Stimulated activated CD4-positive, alpha-beta T cell treated with anti-CD3 and anti-CD28 coated beads, Interleukin-15, amount 100 ng/mL, for 24 hours (primary cell): ENCODE data around the gene TNS3.

ENCODE experiments used
- DNase-seq: peaks from one replicate; pipeline ENCODE4 v3.0.0-alpha.2; 2020

TNS3 gene

DNA sequence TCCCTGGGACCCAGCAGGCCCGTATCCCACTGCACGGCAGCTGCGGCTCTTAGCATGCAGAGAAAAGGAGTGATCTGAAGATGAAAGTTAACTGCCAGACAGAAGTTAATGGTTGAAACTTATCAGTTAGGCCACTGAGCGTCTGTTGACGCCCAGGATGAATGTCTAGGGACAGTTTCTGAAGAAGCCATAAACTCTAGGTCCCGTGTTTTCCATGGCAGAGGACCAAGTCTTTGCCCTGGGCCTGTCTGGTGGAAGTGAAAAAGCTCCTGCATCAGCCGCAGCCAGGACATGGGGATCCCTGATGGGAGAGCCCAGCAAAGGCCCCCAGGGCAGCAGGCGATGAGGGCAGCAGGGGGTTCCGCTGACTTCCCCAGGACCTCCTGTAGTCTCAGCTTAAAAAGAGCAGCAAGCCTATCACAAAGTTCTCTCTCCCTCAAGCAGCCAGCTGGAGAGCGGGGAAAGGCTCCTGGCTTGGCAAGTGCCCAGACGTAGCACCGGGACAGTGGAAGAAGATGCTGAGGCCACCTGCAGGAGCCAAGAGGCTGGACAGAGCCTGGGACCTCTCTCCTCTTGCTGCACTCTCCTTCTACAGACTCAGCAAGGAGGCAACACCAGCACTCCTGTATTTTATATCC is 79.6 kb downstream of the TNS3 start:
- no peak for DNase-seq

DNA sequence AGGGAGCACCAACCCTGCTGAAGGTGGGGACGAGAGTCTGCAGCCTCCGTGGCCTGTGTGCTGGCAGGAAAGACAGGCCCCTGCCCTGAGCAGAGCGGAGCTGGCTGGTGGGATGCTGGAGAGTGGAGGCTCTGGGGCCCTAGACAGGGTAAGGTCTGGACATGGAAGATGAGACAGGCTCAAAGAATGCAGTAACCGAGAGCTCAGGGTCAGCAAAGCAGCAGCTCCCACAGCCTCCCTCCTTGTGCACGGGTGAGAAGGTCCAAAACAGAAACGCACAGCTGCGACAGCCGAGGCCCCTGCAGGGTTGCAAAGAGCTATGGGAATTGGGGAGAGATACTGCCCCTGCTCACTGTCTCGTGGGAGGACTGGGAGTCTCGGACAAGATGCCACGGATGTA is 80.5 kb downstream of the TNS3 start:
- no peak for DNase-seq

DNA sequence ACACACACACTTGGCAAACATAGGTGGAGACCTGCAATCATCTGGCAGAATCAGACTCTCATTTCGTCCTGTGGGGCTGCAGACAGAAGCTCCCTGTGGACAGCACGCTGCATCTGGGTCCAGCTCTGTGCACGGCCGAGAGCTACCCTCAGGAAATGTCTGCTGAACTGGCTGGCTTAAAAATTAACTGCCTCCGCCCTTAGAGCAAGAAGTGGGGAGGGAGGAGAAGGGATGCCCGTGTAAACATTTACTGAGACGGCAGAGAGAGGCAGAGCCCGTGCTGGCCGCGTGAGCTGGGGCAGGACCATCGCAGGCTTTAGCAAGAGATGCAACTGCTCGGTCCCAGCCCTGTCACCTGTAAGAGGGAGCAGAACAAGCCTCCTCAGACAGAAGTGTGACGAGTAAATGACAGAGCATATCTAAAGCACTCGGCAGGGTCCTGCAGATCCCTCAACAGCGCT is 81.8 kb downstream of the TNS3 start:
- no peak for DNase-seq

DNA sequence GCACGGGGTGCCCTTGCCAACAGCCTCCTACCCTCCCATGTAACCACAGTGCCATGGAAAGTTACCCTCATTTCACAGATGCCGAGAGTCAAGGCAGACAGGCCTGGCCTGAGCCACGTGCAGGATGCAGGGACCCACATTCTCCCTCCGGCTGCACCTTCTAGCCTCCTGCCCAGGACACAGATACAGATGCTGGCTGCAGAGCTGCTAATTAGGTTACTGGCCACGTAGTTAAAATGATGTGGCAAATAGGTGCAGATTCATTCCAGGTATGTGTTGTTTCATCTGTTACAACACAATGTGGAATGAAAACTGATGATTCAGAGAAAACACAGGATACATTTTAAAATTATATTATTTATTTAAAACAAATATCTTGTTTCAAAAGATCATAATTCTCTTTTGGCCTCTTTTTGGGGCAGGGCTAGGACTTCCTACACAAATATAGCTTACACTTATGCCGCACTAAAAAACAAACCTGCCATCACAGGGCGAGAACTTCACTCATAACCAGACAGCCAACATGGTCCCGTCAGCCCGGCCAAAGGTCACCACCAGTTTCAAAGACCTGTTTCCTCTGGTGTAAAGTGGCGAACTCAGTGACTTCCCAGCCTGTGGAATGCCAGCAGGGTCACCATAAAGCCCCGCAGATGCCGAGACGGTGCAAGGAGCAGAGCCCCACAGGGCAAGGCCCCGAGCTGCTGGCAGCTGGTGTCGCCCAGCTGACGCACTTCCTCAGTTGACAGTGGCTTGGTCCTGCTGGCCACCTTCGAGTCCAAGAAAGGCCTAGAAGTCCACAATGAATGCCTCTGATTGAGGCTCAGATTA is 83.5 kb downstream of the TNS3 start:
- no peak for DNase-seq

DNA sequence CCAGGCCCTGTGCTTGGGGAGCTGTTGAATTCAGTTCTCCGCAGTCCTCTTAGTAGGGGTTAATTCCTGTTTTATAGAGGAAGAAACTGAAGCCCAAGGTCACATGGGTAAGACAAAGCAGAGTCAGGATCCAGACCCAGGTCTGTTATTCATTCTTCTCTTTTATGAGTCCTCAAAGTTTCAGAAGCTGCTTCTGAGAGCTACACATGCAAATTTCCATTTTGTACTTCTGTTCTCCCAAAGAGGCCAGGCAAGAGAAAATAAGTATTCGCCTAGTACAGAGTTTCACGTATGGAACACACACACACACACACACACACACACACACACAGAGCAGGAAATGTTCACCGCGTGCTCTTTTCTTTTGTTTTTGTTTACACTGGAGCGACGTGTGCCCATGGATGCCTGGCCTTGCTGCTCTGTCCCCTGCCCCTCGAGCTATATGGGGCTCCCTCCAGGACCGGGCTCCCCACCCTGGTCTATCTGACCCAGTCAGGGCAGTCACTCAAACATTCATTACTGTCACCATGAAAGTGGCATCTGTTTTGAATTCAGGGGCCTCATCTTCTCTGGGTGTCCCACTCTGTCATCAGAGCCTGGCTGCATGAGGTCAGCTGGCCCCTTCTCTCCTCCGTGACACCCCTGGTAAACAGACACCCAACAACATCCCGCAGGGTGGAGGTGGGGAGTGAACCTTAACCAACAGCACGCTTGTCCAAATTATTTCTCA is 84.4 kb downstream of the TNS3 start:
- DNase-seq = no peak

DNA sequence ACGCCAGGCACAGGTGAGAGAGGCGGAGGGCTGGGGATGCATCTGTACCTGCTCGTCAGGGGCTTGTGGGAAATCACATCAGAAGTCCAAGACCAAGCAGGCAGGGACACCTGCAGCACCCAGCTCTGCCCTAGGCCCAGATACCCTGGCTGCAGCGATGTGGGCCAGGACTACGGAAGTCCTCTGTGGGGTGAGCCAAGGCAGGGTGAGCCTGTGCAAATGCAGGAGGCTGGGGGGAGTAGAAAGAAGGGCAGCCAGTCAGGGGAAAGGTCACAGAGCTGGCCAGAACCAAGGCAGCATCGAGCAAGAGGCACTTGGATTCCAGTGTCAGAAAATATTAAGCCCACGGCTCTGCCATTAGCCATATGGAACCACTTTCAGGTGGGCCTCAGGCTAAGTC is 85.2 kb downstream of the TNS3 start:
- DNase-seq = no peak

DNA sequence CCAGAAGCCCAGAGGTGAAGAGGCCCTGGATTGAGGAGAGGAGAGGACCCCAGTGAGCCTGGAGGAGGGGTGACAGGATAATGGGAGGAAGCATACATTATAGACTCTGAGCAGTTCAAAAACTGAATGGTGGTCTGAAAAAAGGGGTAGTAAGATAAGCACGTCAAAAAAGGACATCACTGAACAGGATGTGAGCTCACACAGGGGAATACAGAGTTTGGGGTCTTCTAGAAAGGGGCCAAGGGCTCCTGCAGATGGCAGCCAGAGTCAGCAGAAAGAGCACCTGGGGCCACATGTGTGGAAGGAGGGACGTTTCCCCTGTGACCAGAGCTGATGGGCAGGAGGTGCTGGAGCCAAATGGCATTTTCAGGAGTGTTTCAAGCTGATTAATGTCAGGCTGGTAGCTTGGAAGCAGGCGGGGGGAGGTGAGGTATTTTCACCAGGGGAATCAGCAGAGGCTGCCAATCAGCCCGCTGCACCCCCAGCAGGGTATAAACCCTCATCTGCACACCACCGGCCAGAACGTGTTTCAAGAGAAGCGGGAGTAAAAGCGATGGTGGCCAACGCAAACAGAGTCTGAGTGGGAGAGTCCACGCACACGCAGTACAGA is 85.8 kb downstream of the TNS3 start:
- no peak for DNase-seq

DNA sequence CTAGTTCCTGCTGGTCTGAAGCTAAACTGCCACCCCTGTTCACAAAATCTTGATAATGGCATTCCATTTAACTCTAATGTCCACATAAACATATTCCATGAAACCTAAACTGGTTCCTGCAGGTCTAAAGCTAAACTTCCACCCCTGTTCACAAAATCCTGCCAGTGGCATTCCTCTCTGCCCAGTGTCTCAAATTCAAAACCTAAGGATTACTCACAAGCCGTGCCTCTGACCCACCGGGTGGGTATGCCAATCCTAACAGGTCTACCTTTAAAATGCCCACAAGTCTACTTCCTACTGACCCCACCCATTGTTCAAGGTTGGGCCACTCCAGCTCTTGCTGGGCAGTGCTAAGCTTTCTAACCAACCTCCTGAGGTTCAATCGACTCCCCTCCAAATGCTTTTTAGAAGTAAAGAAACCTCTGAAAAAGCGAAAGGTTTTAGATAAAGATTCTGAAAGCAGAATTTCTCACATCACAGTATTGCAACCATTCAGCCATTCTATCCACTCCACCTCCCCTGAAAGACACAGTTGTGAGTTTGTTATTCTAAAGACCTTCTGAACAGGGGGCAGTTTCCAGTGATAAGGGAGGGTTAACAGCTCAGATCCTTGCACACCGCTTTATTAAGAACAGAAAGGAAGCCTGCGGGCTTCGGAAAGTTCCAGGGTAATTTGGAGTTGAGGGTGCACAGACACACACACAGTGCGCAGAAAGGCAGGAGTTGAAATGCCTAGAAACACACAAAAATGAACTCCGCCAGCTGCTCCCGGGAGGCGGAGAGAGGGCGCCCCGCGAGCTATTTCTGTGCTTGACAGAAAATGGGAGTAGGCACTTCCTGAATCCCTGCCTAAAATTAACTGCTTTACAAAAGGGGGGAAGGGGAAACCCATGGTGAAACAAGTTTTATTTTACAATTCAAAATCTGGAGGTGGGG is 87.7 kb downstream of the TNS3 start:
- DNase-seq = no peak

DNA sequence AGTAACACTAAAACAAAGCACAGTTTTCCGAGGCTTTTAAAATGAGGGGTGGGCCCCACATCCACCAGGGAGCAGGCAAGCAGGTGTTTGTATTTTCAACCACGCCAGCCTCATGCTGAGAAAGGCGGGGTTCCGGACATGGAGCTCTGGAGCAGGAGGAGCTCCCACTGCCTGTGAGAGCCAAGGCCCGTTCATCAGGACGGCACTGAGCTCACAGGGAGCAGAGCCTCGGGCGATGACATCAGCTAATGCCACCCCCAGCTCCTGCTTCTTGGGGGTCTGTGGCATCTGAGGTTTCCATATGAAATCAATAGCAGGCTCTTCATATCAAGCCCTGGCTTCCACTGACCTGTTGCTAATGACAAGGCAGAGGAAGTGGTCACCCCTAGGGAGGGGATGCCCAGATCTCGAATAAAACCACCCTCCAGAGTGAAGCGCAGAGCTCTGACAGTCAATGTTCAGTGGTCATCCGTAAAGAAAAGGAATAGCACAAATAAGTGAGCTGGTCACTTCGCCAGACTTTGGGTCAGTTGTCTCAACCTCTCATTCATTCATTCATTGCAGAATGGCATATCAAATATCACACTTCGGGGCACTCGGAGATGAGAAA is 89.1 kb downstream of the TNS3 start:
- no peak for DNase-seq

DNA sequence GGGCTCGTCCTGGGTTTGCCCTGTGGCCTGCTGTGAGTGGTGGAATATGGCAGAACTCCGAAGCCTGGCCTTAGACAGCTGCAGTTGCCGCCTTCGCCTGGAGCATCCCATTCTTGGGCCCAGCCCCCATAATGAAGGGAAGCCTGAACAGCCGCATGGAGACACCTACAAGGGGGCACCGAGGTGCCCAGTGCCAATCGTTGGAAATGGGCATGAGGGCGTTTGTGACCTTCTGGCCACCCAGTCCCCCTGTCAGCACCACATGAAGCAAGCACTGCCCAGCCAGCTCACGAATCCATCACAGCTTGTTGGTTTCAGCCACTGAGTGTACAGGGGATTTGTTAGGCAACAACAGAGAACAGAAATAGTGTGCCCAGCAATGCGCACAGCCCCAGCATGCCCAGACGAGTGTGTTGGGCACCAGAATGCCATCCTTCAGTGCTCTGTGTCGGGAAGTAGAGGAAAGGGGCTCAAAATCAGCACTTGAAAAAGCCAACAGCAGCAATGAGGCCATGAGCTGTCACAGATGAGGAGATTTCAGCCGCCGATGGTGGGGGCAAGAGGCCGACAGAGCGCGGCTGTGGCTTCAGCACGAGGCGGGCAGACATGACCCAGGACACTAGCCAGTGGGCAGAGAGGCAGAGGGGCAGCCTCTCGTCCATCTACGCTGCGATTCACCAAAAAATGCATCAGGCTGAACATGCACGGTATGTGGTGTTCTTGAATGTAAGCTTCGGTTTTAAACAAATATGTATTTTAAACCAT is 91.2 kb downstream of the TNS3 start:
- DNase-seq = no peak

DNA sequence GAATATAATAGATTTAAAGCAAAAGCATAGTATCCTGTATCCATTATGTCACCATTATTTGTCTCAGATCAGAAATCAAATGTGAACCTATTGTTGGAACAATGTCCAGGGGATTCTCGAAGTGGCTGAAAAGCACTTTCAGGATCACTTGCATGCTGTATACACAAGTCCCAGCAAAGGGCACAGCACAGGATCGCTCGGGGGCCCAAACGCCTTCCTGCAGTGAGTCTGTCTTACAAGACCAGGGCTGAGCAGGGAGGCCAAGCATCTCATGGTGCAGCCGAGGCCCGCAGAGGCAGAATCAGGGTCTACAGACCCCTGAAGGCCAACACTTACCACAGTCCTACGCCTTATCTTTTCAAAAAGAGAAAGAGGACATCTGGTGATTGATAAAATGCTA is 92.3 kb downstream of the TNS3 start:
- no peak for DNase-seq

DNA sequence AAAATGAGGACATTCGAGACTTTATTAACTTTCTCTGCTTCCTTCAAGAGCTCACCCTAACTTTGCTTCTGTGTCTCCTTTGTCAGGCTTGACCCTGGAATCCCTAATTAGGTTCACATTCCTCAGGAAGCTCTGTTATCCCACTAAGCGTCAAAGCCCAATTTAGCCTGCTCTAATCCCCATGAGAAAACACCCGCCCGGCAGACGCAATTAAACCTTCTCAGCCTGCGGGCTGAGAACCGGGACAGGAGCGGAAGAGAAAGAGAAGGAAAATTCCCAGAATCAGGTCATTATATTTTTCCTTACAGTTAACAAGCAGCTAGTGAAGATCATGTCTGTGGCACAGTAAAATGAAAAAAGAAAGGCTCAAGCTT is 93.0 kb downstream of the TNS3 start:
- DNase-seq = no peak

DNA sequence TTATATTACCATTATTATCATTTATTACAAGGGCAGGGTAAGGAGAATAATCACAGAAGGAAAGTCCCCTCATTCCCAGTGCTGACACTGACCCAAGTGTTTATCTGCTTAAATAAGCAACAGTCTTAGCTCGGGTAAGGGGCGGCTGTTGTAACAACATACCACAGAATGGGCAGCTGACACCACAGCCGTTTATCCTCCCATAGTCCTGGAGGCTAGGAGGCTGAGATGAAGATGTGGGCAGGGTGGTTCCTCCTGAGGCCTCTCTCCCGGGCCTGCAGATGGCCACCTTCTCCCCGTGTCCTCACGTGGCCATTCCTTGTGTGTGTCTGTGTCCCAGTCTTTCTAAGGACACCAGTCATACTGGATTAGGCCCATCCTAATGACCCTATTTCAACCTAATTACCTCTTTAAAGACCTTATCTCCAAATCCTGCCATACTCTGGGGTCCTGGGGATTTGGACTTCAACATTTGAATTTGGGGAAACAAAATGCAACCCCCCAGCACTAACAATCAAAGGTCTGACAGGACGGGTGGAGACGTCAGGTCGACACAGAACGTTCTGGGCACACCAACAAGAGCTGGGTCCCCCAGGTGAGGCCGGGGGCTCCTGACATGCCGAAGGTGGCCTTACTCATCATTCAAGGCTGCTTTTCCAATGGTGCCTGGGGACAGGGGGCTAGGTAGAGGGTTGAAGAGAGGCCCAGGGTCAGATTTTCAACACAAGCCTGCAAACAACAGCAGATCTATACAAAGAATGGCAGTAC is 93.5 kb downstream of the TNS3 start:
- no peak for DNase-seq

DNA sequence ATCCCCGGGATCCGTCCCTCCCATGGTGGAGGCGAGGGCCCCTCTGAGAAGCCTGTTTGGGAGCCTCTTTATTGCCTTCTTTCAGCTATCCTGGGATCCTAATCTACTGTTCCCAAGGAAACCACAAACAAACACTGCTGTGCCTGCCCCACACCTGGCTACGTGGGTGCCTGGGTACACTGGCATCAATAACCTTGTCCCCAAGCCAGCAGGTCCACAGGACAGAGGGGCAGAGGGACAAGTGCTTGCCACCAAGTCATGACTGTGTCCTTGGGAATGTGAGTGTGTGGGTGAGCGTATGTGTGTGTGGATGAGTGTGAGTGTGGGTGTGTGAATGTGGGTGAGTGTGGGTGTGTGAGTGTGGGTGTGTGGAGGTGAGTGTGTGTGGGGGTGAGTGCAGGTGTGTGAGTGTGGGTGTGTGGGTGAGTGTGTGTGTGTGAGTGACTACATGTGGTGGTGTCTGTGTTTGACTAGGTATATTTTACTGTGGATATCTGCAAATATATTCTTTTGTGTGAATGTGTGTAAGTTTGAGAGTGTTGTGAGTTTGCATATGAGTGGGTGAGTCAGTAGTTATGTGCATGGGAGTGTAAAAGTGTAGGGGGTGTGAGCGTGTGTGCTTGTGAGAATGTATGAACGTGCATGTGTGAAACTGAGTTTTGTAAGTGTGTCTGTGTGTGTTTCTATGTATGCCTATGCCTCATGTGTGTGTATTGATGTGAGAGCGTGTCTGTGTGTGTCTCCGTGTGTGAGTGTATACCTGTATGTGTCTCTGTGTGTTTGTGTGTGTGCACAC is 96.1 kb downstream of the TNS3 start:
- DNase-seq = no peak

DNA sequence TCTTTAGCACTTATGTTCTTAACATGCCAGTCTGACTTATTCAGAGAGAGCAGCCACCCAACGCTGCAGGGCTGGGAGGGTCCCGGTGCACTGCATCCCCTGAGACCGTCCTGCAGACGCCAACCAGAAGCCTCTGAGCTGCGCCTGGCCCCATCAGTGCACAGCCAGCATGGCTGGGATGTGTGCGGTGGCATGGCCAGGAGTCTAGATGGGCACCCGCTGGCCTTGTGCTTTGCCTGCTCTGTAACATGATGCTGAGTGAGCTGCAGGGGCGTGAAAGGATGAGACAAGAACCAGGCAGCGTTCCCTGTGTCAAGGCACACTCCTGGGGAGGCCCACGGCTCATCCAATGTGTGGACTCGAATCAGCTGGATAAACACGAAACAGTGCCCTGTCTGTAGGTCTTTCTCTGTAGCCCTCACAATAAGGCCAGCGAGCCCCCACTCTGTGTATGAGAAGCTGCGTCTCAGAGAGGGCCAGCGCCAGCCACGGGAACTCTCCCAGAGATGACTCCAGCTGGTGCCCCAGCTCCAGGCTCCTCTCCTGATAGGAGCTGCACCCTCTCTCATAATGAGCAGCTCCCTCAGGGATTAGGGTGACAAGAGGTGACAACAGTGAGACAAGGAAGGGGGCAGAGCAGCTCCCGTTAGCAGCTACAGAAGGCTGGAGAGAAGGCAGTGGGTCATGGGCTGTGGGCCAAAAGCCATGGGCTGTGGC is 96.8 kb downstream of the TNS3 start:
- DNase-seq = no peak

DNA sequence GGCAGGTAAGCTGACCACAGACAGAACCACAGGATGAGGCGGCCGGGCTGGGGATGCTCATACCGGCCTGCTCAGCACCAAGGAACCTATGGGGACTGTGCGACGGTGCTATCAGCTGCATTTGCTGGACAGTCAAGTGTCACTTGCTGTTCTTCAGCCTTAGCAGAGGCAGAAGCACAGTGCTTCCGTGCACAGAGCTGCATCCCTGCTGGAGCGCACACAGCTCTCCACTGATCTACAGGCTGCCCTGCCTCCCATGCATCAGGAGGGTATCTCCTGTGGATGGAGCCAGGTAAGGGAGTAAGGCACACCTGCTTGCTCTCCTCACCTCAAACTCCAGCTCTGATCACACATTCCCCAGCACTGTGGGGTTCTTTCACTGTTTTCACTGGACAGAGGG is 97.5 kb downstream of the TNS3 start:
- DNase-seq = no peak

DNA sequence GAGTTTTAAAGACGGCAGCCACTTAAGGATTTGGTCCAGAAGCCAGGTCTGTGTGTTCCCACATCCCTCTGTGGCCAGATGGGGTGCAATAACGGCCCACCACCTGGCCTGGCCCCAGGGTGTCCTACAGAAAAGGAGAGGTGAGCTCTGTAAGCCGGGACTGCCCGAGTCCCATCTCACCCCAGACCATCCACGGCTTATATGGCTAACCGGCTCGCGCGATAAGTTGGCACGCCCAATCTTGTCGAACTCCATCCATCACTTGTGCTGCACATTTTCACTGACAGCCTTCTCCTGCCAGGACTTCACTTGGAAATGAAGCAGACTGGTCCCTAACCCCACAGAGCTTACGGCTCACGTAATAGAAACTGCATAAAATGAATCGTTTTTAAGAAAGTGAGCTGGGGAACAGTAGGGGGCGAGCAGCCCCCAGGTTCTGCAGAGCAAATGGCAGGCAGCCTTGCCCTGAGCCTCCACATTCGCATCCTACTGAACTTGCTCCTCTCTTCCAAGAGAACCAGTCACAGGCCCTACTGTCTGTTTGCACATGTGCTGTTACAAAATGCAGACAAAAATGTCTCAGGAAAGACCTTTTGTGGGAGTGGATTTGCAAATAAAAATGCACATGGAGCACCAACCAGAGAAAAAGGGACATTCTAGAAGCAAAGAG is 98.2 kb downstream of the TNS3 start:
- no peak for DNase-seq
